GM23338 (cell line): ENCODE results near the gene AOAH. TPM values are rescaled to one million over a fixed set of nuclear protein-coding genes. Genes with fewer than 3 reads are reported as not detected.

ENCODE experiments used
- ATAC-seq: fragments of 200-7000 bp; cut with Tn5 transposase; 3 replicates; pipeline ENCODE4 v1.9.1; 2020
- DNase-seq: peaks from one replicate; pipeline ENCODE4 v3.0.0-alpha.2; 2015; ENCODE audit warnings: low spot score
- H2AFZ ChIP-seq: fragments of 200-600 bp; sonication (generic); 2 replicates; pipeline ENCODE4 v1.8.0; 2016; ENCODE audit warnings: antibody characterized with exemption, mild to moderate bottlenecking, moderate library complexity
- H3F3A ChIP-seq: fragments of 200-600 bp; sonication (generic); replicated peaks from 2 replicates; pipeline ENCODE4 v1.8.0; 2017; ENCODE audit warnings: antibody characterized with exemption, mixed run types, low read depth
- H3K27ac ChIP-seq: fragments of 200-600 bp; sonication (generic); 2 replicates; pipeline ENCODE4 v1.6.1; 2016; ENCODE audit warnings: low read depth
- H3K27me3 ChIP-seq: fragments of 200-600 bp; sonication (generic); 2 replicates; pipeline ENCODE4 v1.8.0; 2016; ENCODE audit warnings: mild to moderate bottlenecking, mixed run types, moderate library complexity; ENCODE audit not compliant: insufficient read depth
- H3K36me3 ChIP-seq: fragments of 200-600 bp; sonication (generic); 2 replicates; pipeline ENCODE4 v1.8.0; 2016; ENCODE audit warnings: mild to moderate bottlenecking; ENCODE audit not compliant: insufficient read depth
- H3K4me1 ChIP-seq: fragments of 200-600 bp; sonication (generic); 2 replicates; pipeline ENCODE4 v1.8.0; 2016; ENCODE audit warnings: mild to moderate bottlenecking, moderate library complexity; ENCODE audit not compliant: insufficient read depth
- H3K4me2 ChIP-seq: fragments of 200-600 bp; sonication (generic); 2 replicates; pipeline ENCODE4 v1.7.1; 2017; ENCODE audit warnings: mixed run types
- H3K4me3 ChIP-seq: fragments of 200-600 bp; sonication (generic); 2 replicates; pipeline ENCODE4 v1.6.1; 2016; ENCODE audit warnings: mixed run types
- H3K79me2 ChIP-seq: fragments of 200-600 bp; sonication (generic); replicated peaks from 2 replicates; pipeline ENCODE4 v1.8.0; 2017; ENCODE audit warnings: mild to moderate bottlenecking; ENCODE audit not compliant: insufficient read depth
- H3K9me2 ChIP-seq: fragments of 200-600 bp; sonication (generic); 2 replicates; pipeline ENCODE4 v1.8.0; 2017; ENCODE audit not compliant: insufficient read depth
- H4K20me1 ChIP-seq: fragments of 200-600 bp; sonication (generic); replicated peaks from 2 replicates; pipeline ENCODE4 v1.8.0; 2017; ENCODE audit warnings: mild to moderate bottlenecking; ENCODE audit not compliant: insufficient read depth
- H3K27ac Mint-ChIP-seq: 2 replicates; pipeline ENCODE4 v1.8.0; 2020; ENCODE audit warnings: inconsistent platforms, mild to moderate bottlenecking, moderate library complexity, mixed read lengths
- H3K27me3 Mint-ChIP-seq: 3 replicates; pipeline ENCODE4 v1.8.0; 2022; ENCODE audit warnings: low read depth, mild to moderate bottlenecking, moderate library complexity, mixed read lengths, inconsistent platforms; ENCODE audit not compliant: insufficient read depth, poor library complexity
- H3K36me3 Mint-ChIP-seq: 3 replicates; pipeline ENCODE4 v1.8.0; 2021; ENCODE audit warnings: low read depth, mild to moderate bottlenecking, inconsistent platforms, moderate library complexity, mixed read lengths
- H3K4me1 Mint-ChIP-seq: 3 replicates; pipeline ENCODE4 v1.8.0; 2020; ENCODE audit warnings: mild to moderate bottlenecking, inconsistent platforms, mixed read lengths
- H3K4me3 Mint-ChIP-seq: 3 replicates; pipeline ENCODE4 v1.8.0; 2021; ENCODE audit warnings: moderate library complexity, mild to moderate bottlenecking, inconsistent platforms, mixed read lengths
- H3K9me3 Mint-ChIP-seq: 3 replicates; pipeline ENCODE4 v1.8.0; 2020; ENCODE audit warnings: moderate library complexity, mild to moderate bottlenecking, inconsistent platforms, mixed read lengths
- CREB1 ChIP-seq: fragments of 250-450 bp; sonication (Bioruptor Pico); IDR thresholded peaks from 2 replicates; pipeline ENCODE4 v1.5.0; 2020; ENCODE audit warnings: low read depth, mild to moderate bottlenecking, moderate library complexity
- EZH2 ChIP-seq: fragments of 200-600 bp; sonication (generic); IDR thresholded peaks from one replicate; pipeline ENCODE4 v1.8.0; 2017; ENCODE audit warnings: antibody characterized with exemption, mild to moderate bottlenecking, low read depth; ENCODE audit not compliant: unreplicated experiment
- EZH2phosphoT487 ChIP-seq: fragments of 200-600 bp; sonication (generic); IDR thresholded peaks from one replicate; pipeline ENCODE4 v1.8.1; 2018; ENCODE audit warnings: antibody characterized with exemption; ENCODE audit not compliant: unreplicated experiment
- NANOG ChIP-seq: IDR thresholded peaks from 2 replicates; pipeline ENCODE4 v1.6.1; 2016; ENCODE audit warnings: antibody characterized with exemption, borderline replicate concordance
- POLR2AphosphoS5 ChIP-seq: IDR thresholded peaks from 2 replicates; pipeline ENCODE4 v1.6.1; 2016; ENCODE audit warnings: antibody characterized with exemption, low read depth
- STAT1 ChIP-seq: IDR thresholded peaks from one replicate; pipeline ENCODE4 v1.6.1; 2016; ENCODE audit warnings: antibody characterized with exemption; ENCODE audit not compliant: unreplicated experiment
- ZNF114 ChIP-seq: fragments of 250-450 bp; sonication (Bioruptor Pico); IDR thresholded peaks from 2 replicates; pipeline ENCODE4 v1.5.0; 2020; ENCODE audit warnings: mild to moderate bottlenecking, moderate library complexity
- ZNF331 ChIP-seq: fragments of 250-450 bp; sonication (Bioruptor Pico); IDR thresholded peaks from 2 replicates; pipeline ENCODE4 v1.5.0; 2020; ENCODE audit warnings: low read depth, mild to moderate bottlenecking, moderate library complexity
- polyA plus RNA-seq: library from polyadenylated mRNA; unstranded; fragments of >200 nt; fragmentation: Nextera tagmentation; extraction: Ambion mirVana; gene quantifications from 2 replicates; pipeline ENCODE4 v1.2.1, GENCODE V29; 2016
- total RNA-seq: library from RNA; depleted of rRNA; stranded (reverse); fragments of >200 nt; shearing (Covaris generic); gene quantifications from 2 replicates; pipeline ENCODE4 v1.2.3, GENCODE V29; 2014
- TF ChIP-seq, protein P1 (sequence below), 2 experiments: fragments of 200-600 bp in 1 of 2; sonication (generic) in 1 of 2; conservative IDR thresholded peaks; 2 replicates each; pipeline versions ENCODE4 v1.5.1 to v1.6.1; 2016 to 2017; ENCODE audit warnings: antibody characterized with exemption in 2 of 2, low read depth in 2 of 2, mild to moderate bottlenecking in 2 of 2, moderate library complexity in 1 of 2
- TF ChIP-seq, protein P2 (sequence below): fragments of 250-450 bp; sonication (Bioruptor Pico); IDR thresholded peaks from 2 replicates; pipeline ENCODE4 v1.5.0; 2020; ENCODE audit warnings: mild to moderate bottlenecking, moderate library complexity

The AOAH gene
- total and polyA plus RNA-seq, 2 experiments from 2014 or later: not detected

DNA sequence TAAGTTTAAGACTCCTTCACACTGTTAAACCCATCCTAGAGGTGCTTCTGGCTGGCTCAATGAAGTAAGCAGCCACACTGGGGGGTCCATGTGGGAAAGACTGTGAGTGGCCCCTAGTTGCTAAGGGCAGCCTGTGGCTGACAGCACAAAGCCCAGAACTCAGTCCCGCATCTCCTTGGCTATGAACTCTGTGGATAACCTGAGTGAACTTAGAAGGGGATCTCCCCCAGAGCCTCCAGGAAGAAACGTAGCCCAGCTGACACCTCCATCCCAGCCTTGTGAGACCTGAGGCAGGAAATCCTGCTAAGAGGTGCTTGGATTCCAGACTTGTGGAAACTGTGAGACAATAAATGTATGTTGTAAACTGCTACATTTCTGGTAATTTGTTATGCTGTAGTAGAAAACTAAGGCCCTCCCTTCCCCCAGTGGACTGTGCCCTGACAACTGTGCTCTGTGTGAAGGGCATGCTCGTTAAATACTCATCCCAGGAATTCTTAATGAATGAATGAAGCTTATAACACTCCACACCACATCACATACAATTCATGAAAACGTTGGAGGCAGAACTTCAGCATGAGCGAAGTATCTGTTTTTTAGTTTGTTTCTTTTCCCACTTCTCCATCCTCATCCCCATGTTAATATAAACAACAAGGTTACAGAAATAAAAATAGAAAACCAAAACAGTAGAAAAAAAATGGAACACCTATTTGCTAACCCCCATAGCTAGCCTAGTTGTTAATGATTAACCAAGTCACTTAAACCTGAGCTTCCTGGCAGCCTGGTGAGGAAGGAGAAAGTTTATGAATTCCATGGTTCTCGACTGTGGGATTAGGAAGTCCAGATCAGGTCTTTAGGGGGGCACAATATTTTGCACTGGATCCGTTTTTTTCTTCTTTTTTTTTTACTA lies 36.8 kb upstream of the AOAH start:
- Mint-ChIP-seq H3K4me3 (no peak overlapping the region), H3K9me3 (no peaks in the 10 kb centered on the region), H3K27ac (no peak overlapping the region), H3K36me3 (peaks cover 2% of the 10 kb centered on the region; the same call in 1 of the 3 replicates), H3K4me1 (peaks cover 28% of the 10 kb centered on the region), H3K27me3 (peaks cover 5% of the 10 kb centered on the region)
- DNase-seq: no peak
- Histone ChIP-seq H3K79me2 (no peaks in the 10 kb centered on the region), H3K36me3 (no peaks in the 10 kb centered on the region), H3K27ac (no peak overlapping the region), H3K4me2 (no peak overlapping the region), H3K9me2 (peaks cover 13% of the 10 kb centered on the region; the same call in 1 of the 2 replicates), H3F3A (no peaks in the 10 kb centered on the region), H2AFZ (no peak overlapping the region), H3K27me3 (no peaks in the 10 kb centered on the region), H4K20me1 (no peaks in the 10 kb centered on the region), H3K4me3 (no peak overlapping the region), H3K4me1 (peaks cover 18% of the 10 kb centered on the region)
- ATAC-seq: no peak
- TF ChIP-seq, protein P1, sequence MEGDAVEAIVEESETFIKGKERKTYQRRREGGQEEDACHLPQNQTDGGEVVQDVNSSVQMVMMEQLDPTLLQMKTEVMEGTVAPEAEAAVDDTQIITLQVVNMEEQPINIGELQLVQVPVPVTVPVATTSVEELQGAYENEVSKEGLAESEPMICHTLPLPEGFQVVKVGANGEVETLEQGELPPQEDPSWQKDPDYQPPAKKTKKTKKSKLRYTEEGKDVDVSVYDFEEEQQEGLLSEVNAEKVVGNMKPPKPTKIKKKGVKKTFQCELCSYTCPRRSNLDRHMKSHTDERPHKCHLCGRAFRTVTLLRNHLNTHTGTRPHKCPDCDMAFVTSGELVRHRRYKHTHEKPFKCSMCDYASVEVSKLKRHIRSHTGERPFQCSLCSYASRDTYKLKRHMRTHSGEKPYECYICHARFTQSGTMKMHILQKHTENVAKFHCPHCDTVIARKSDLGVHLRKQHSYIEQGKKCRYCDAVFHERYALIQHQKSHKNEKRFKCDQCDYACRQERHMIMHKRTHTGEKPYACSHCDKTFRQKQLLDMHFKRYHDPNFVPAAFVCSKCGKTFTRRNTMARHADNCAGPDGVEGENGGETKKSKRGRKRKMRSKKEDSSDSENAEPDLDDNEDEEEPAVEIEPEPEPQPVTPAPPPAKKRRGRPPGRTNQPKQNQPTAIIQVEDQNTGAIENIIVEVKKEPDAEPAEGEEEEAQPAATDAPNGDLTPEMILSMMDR (conservative IDR thresholded peaks at IDR 0.05; ENCODE audit: low read depth in 2 of 2): no peak
- TF ChIP-seq EZH2phosphoT487: no peak
- TF ChIP-seq ZNF114: no peak
- no peak for TF ChIP-seq NANOG
- TF ChIP-seq EZH2: no peak
- TF ChIP-seq CREB1 (CRISPR knock-in tag): no peak
- no peak for TF ChIP-seq STAT1
- TF ChIP-seq POLR2AphosphoS5: no peak

DNA sequence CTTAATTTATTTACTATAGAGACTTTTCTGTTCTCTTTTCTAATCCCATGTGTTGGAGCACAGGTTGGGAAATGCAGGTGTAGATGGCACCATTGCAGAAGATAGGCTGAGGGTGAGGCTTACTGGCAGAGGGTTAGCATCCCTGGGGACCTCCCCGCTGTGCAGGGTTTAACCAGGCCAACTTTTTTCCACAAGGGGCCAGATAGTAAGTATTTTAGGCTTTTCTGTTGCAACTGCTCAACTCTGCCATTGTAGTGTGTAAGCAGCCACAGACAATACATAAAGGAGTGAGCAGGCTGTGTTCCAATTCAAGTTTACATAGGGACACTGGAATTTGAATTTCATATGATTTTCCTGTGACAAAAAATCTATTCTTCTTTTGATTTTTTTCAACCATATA lies 34.6 kb upstream of the AOAH start:
- Mint-ChIP-seq H3K9me3 (no peaks in the 10 kb centered on the region), H3K4me1 (peaks cover 28% of the 10 kb centered on the region), H3K27ac (no peak overlapping the region), H3K36me3 (no peaks in the 10 kb centered on the region; the same call in 2 of the 3 replicates), H3K4me3 (no peak overlapping the region), H3K27me3 (peaks cover 5% of the 10 kb centered on the region)
- H3K4me1 ChIP-seq: peaks cover 18% of the 10 kb centered on the region
- H3K36me3 ChIP-seq: no peaks in the 10 kb centered on the region
- no peak overlapping the region for H2AFZ ChIP-seq
- no peaks in the 10 kb centered on the region for H4K20me1 ChIP-seq
- H3K4me2 ChIP-seq: no peak overlapping the region
- no peaks in the 10 kb centered on the region for H3K9me2 ChIP-seq
- ATAC-seq: no peak
- H3F3A ChIP-seq: no peaks in the 10 kb centered on the region
- no peak overlapping the region for H3K4me3 ChIP-seq
- no peaks in the 10 kb centered on the region for H3K79me2 ChIP-seq
- no peak for DNase-seq
- H3K27ac ChIP-seq: no peak overlapping the region
- no peaks in the 10 kb centered on the region for H3K27me3 ChIP-seq
- TF ChIP-seq STAT1: no peak
- TF ChIP-seq NANOG: no peak
- no peak for TF ChIP-seq EZH2
- TF ChIP-seq, protein P2, sequence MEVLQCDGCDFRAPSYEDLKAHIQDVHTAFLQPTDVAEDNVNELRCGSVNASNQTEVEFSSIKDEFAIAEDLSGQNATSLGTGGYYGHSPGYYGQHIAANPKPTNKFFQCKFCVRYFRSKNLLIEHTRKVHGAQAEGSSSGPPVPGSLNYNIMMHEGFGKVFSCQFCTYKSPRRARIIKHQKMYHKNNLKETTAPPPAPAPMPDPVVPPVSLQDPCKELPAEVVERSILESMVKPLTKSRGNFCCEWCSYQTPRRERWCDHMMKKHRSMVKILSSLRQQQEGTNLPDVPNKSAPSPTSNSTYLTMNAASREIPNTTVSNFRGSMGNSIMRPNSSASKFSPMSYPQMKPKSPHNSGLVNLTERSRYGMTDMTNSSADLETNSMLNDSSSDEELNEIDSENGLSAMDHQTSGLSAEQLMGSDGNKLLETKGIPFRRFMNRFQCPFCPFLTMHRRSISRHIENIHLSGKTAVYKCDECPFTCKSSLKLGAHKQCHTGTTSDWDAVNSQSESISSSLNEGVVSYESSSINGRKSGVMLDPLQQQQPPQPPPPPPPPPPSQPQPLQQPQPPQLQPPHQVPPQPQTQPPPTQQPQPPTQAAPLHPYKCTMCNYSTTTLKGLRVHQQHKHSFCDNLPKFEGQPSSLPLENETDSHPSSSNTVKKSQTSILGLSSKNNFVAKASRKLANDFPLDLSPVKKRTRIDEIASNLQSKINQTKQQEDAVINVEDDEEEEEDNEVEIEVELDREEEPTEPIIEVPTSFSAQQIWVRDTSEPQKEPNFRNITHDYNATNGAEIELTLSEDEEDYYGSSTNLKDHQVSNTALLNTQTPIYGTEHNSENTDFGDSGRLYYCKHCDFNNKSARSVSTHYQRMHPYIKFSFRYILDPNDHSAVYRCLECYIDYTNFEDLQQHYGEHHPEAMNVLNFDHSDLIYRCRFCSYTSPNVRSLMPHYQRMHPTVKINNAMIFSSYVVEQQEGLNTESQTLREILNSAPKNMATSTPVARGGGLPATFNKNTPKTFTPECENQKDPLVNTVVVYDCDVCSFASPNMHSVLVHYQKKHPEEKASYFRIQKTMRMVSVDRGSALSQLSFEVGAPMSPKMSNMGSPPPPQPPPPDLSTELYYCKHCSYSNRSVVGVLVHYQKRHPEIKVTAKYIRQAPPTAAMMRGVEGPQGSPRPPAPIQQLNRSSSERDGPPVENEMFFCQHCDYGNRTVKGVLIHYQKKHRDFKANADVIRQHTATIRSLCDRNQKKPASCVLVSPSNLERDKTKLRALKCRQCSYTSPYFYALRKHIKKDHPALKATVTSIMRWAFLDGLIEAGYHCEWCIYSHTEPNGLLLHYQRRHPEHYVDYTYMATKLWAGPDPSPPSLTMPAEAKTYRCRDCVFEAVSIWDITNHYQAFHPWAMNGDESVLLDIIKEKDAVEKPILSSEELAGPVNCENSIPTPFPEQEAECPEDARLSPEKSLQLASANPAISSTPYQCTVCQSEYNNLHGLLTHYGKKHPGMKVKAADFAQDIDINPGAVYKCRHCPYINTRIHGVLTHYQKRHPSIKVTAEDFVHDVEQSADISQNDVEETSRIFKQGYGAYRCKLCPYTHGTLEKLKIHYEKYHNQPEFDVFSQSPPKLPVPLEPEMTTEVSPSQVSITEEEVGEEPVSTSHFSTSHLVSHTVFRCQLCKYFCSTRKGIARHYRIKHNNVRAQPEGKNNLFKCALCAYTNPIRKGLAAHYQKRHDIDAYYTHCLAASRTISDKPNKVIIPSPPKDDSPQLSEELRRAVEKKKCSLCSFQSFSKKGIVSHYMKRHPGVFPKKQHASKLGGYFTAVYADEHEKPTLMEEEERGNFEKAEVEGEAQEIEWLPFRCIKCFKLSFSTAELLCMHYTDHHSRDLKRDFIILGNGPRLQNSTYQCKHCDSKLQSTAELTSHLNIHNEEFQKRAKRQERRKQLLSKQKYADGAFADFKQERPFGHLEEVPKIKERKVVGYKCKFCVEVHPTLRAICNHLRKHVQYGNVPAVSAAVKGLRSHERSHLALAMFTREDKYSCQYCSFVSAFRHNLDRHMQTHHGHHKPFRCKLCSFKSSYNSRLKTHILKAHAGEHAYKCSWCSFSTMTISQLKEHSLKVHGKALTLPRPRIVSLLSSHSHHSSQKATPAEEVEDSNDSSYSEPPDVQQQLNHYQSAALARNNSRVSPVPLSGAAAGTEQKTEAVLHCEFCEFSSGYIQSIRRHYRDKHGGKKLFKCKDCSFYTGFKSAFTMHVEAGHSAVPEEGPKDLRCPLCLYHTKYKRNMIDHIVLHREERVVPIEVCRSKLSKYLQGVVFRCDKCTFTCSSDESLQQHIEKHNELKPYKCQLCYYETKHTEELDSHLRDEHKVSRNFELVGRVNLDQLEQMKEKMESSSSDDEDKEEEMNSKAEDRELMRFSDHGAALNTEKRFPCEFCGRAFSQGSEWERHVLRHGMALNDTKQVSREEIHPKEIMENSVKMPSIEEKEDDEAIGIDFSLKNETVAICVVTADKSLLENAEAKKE: no peak
- TF ChIP-seq EZH2phosphoT487: no peak
- TF ChIP-seq, protein P1 (conservative IDR thresholded peaks at IDR 0.05; ENCODE audit: low read depth in 2 of 2): no peak
- TF ChIP-seq ZNF331 (CRISPR knock-in tag): no peak
